GM12892 (cell line): Measurements from ENCODE around the gene GADD45GIP1.

ENCODE experiments used
- POLR2AphosphoS5 ChIP-seq: IDR thresholded peaks from 2 replicates; pipeline ENCODE4 v1.6.1; 2011; ENCODE audit warnings: low read depth, low read length, control low read depth
- TAF1 ChIP-seq: IDR thresholded peaks from 2 replicates; pipeline ENCODE4 v1.6.1; 2011; ENCODE audit warnings: low read depth, mild to moderate bottlenecking, control low read depth, low read length, borderline replicate concordance

DNA sequence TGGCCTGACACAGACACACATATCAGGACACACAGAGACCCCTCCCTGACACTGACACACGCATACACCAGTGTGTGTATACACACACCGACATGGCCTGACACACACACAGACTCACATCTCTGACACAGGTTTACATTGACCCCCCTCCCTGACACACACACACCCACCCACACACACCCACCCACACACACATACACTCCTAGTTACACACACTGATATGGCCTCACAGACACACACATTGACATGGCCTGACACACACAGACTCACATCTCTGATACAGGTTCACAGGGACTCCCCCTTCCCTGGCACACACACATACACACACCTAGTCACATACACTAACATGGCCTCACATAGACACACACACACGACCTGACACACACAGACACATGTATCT lies 33.8 kb upstream of the GADD45GIP1 start:
- no peak for TF ChIP-seq TAF1
- no peak for TF ChIP-seq POLR2AphosphoS5
